Erythroblast (primary cell): ENCODE results near the gene SYNJ2.

Source experiments
- GATA1 ChIP-seq: IDR thresholded peaks from 2 replicates; pipeline ENCODE4 v1.6.1; 2011; ENCODE audit warnings: low read depth, mild to moderate bottlenecking, control low read depth, low read length, moderate library complexity
- POLR2A ChIP-seq: IDR thresholded peaks from 2 replicates; pipeline ENCODE4 v1.6.1; 2011; ENCODE audit warnings: mild to moderate bottlenecking, low read length

GRCh38 chr6:158044525-158044888, 62.8 kb downstream of the SYNJ2 start:
- no peak for TF ChIP-seq POLR2A
- no peak for TF ChIP-seq GATA1
